ENCODE results near the gene CD52.

DNA sequence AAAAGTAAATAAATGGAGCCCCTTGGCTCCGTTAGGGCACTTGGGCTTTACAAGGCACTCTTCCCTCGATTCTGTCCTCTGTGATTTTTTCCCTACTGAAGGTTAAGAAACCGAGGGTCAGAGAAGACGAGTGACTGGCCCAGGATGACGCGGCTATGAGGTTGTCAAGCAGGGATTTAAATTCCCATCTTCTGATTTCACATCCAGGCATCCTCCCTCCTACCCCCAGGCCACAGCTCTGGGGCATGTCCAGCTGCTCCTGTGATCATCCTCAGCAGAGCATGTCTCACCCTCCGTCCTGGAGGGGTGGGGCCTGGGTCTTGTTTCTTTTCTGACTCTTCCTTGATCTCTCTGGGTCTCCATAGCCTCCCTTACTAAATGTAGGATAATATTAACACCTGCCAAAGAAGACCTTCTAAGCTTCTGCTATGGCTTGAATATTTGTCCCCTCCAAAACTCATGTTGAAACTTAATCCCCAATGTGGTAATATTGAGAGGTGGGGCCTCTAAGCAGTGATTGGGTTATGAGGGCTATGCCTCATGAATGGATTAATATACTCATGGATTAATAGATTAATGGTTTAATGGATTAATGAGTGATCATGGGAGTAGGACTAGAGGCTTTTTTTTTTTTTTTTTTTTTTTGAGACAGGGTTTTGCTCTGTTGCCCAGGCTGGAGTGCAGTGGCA lies 31.6 kb downstream of the CD52 start:
- TF ChIP-seq, protein P1, sequence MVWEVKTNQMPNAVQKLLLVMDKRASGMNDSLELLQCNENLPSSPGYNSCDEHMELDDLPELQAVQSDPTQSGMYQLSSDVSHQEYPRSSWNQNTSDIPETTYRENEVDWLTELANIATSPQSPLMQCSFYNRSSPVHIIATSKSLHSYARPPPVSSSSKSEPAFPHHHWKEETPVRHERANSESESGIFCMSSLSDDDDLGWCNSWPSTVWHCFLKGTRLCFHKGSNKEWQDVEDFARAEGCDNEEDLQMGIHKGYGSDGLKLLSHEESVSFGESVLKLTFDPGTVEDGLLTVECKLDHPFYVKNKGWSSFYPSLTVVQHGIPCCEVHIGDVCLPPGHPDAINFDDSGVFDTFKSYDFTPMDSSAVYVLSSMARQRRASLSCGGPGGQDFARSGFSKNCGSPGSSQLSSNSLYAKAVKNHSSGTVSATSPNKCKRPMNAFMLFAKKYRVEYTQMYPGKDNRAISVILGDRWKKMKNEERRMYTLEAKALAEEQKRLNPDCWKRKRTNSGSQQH (CRISPR knock-in tag; IDR thresholded peaks at IDR 0.05; ENCODE audit: low read depth): no peak
- TF ChIP-seq STAG1 (CRISPR knock-in tag; IDR thresholded peaks at IDR 0.05) (no peak), ZNF230 (CRISPR knock-in tag; IDR thresholded peaks at IDR 0.05) (no peak)

All from HepG2 (cell line).